ENCODE results near the gene ZBTB46. TPM values are rescaled to one million over a fixed set of nuclear protein-coding genes. Genes with fewer than 3 reads are reported as not detected.
"Not testable (repeated sequence)": the region's sequence is repeated elsewhere in the genome, so short reads cannot be mapped to it uniquely, and the experiment has no call there.

The ZBTB46 gene
- total RNA-seq, 1 experiment from 2014 or later, result 3.6 TPM

GRCh38 chr20:63804308-63804636 is 26.8 kb downstream of the ZBTB46 start:
- Histone ChIP-seq H3K4me2 (no peak overlapping the region), H2AFZ (no peak overlapping the region), H3K9me2 (ENCODE audit: insufficient read depth) (no peaks in the 10 kb centered on the region), H3K4me1 (replicated peaks; ENCODE audit: insufficient read depth) (no peaks in the 10 kb centered on the region), H3K9me3 (ENCODE audit: insufficient read depth, low read depth) (no peaks in the 10 kb centered on the region; the same call in 1 of the 2 replicates), H3K36me3 (ENCODE audit: low read depth) (no peaks in the 10 kb centered on the region), H3K27me3 (ENCODE audit: insufficient read depth, low read depth) (peaks cover 4% of the 10 kb centered on the region; the same call in 1 of the 2 replicates), H3F3A (ENCODE audit: insufficient read depth, low read depth) (no peaks in the 10 kb centered on the region), H4K20me1 (ENCODE audit: insufficient read depth) (no peaks in the 10 kb centered on the region), H3K4me3 (no peak overlapping the region), H3K79me2 (ENCODE audit: low read depth) (no peaks in the 10 kb centered on the region), H3K27ac (no peak overlapping the region)
- ChIA-PET POLR2A (ENCODE audit: unreplicated experiment) (no interaction called here), CTCF (no interaction called here)
- TF ChIP-seq, protein P1, sequence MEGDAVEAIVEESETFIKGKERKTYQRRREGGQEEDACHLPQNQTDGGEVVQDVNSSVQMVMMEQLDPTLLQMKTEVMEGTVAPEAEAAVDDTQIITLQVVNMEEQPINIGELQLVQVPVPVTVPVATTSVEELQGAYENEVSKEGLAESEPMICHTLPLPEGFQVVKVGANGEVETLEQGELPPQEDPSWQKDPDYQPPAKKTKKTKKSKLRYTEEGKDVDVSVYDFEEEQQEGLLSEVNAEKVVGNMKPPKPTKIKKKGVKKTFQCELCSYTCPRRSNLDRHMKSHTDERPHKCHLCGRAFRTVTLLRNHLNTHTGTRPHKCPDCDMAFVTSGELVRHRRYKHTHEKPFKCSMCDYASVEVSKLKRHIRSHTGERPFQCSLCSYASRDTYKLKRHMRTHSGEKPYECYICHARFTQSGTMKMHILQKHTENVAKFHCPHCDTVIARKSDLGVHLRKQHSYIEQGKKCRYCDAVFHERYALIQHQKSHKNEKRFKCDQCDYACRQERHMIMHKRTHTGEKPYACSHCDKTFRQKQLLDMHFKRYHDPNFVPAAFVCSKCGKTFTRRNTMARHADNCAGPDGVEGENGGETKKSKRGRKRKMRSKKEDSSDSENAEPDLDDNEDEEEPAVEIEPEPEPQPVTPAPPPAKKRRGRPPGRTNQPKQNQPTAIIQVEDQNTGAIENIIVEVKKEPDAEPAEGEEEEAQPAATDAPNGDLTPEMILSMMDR (conservative IDR thresholded peaks at IDR 0.05), result no peak
- TF ChIP-seq EZH2 (IDR thresholded peaks at IDR 0.05; ENCODE audit: low read depth), result no peak
- DNase-seq, result no peak
- no TSS peak for BruUV-seq (replicated peaks)
- intact Hi-C loops (cut with micrococcal nuclease; ENCODE audit: unreplicated experiment), result no loop called here

DNA sequence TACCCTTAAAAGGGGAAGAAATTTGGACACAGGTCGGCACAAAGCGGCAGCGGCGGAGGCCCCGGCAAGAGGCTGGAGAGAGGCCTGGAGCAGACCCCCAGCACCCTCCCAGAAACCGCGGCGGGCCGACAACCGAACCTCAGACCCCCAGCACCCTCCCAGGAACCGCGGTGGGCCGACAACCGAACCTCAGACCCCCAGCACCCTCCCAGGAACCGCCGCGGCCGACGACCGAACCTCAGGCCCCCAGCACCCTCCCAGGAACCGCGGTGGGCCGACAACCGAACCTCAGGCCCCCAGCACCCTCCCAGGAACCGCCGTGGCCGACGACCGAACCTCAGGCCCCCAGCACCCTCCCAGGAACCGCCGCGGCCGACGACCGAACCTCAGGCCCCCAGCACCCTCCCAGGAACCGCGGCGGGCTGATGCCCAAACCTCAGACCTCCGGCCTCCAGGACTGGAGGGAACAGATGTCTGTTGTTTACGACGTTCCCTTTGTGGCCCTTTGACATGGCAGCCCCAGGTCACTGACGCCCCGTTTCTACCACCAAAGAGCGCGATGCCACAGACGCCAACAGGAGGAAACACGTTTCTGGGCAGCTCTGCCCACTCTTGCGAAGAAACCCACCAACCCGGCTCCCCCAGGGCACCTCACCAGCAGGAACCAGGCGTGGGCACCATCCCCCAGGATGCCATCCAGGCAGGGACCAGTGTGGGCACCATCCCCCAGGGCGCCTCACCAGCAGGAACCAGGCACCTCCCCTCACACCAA is 28.4 kb downstream of the ZBTB46 start:
- Histone ChIP-seq H3K4me1 (replicated peaks; ENCODE audit: insufficient read depth) (no peaks in the 10 kb centered on the region), H3K4me2 (no peak overlapping the region), H3K36me3 (ENCODE audit: low read depth) (no peaks in the 10 kb centered on the region), H3K4me3 (no peak overlapping the region), H4K20me1 (ENCODE audit: insufficient read depth) (no peaks in the 10 kb centered on the region), H3K79me2 (ENCODE audit: low read depth) (no peaks in the 10 kb centered on the region), H3K27ac (no peak overlapping the region), H2AFZ (no peak overlapping the region), H3F3A (ENCODE audit: insufficient read depth, low read depth) (no peaks in the 10 kb centered on the region), H3K27me3 (ENCODE audit: insufficient read depth, low read depth) (peaks cover 4% of the 10 kb centered on the region; the same call in 1 of the 2 replicates), H3K9me2 (ENCODE audit: insufficient read depth) (no peaks in the 10 kb centered on the region), H3K9me3 (ENCODE audit: insufficient read depth, low read depth) (no peaks in the 10 kb centered on the region; the same call in 1 of the 2 replicates)
- ChIA-PET CTCF (interaction anchor here (0.5 kb wide), 1 partner anchor 134 kb away, joined by 5 read pairs; no protein-coding TSS in a partner anchor), POLR2A (ENCODE audit: unreplicated experiment) (no interaction called here)
- DNase-seq, result no peak
- BruUV-seq (replicated peaks), result no TSS peak
- TF ChIP-seq, protein P1 (conservative IDR thresholded peaks at IDR 0.05), result no peak
- TF ChIP-seq EZH2 (IDR thresholded peaks at IDR 0.05; ENCODE audit: low read depth), result no peak
- intact Hi-C loops (cut with micrococcal nuclease; ENCODE audit: unreplicated experiment), result no loop called here

- H3K4me1 ChIP-seq (replicated peaks; ENCODE audit: insufficient read depth); H3K27ac ChIP-seq; H3K79me2 ChIP-seq (ENCODE audit: low read depth); BruUV-seq (replicated peaks); H3K36me3 ChIP-seq (ENCODE audit: low read depth); H2AFZ ChIP-seq; H4K20me1 ChIP-seq (ENCODE audit: insufficient read depth); H3K27me3 ChIP-seq (ENCODE audit: insufficient read depth, low read depth); POLR2A ChIA-PET (ENCODE audit: unreplicated experiment); H3K9me3 ChIP-seq (ENCODE audit: insufficient read depth, low read depth); H3K4me3 ChIP-seq; intact Hi-C loops (cut with micrococcal nuclease; ENCODE audit: unreplicated experiment); H3F3A ChIP-seq (ENCODE audit: insufficient read depth, low read depth); H3K4me2 ChIP-seq; H3K9me2 ChIP-seq (ENCODE audit: insufficient read depth): not testable (repeated sequence)
- DNase-seq, result peak in 1 of 2 experiments; percentile 70
- CTCF ChIA-PET, result interaction anchor here (0.6 kb wide), 1 partner anchor 87 kb away, joined by 8 read pairs; no protein-coding TSS in a partner anchor
These were observed 29.9 kb downstream of the ZBTB46 start for GRCh38 chr20:63801174-63801573.

GRCh38 chr20:63800411-63800810 is 30.7 kb downstream of the ZBTB46 start:
- H3K27ac ChIP-seq; DNase-seq; H3K4me3 ChIP-seq; H3K27me3 ChIP-seq (ENCODE audit: insufficient read depth, low read depth); H3K4me1 ChIP-seq (replicated peaks; ENCODE audit: insufficient read depth); H2AFZ ChIP-seq; POLR2A ChIA-PET (ENCODE audit: unreplicated experiment); H3K79me2 ChIP-seq (ENCODE audit: low read depth); H3F3A ChIP-seq (ENCODE audit: insufficient read depth, low read depth); CTCF ChIA-PET; H4K20me1 ChIP-seq (ENCODE audit: insufficient read depth); H3K36me3 ChIP-seq (ENCODE audit: low read depth); BruUV-seq (replicated peaks); intact Hi-C loops (cut with micrococcal nuclease; ENCODE audit: unreplicated experiment); H3K9me3 ChIP-seq (ENCODE audit: insufficient read depth, low read depth); H3K4me2 ChIP-seq; H3K9me2 ChIP-seq (ENCODE audit: insufficient read depth): not testable (repeated sequence)

- H3K9me3 ChIP-seq (ENCODE audit: insufficient read depth, low read depth); H3K36me3 ChIP-seq (ENCODE audit: low read depth); H3K4me2 ChIP-seq; H3K27ac ChIP-seq; H3K4me1 ChIP-seq (replicated peaks; ENCODE audit: insufficient read depth); H3K4me3 ChIP-seq; CTCF ChIA-PET; DNase-seq; intact Hi-C loops (cut with micrococcal nuclease; ENCODE audit: unreplicated experiment); BruUV-seq (replicated peaks); H2AFZ ChIP-seq; H3K9me2 ChIP-seq (ENCODE audit: insufficient read depth); H4K20me1 ChIP-seq (ENCODE audit: insufficient read depth); POLR2A ChIA-PET (ENCODE audit: unreplicated experiment); H3F3A ChIP-seq (ENCODE audit: insufficient read depth, low read depth); H3K79me2 ChIP-seq (ENCODE audit: low read depth): not testable (repeated sequence)
- peaks cover 11% of the 10 kb centered on the region for H3K27me3 ChIP-seq (ENCODE audit: insufficient read depth, low read depth)
These were observed 31.9 kb downstream of the ZBTB46 start for GRCh38 chr20:63799127-63799526.

DNA sequence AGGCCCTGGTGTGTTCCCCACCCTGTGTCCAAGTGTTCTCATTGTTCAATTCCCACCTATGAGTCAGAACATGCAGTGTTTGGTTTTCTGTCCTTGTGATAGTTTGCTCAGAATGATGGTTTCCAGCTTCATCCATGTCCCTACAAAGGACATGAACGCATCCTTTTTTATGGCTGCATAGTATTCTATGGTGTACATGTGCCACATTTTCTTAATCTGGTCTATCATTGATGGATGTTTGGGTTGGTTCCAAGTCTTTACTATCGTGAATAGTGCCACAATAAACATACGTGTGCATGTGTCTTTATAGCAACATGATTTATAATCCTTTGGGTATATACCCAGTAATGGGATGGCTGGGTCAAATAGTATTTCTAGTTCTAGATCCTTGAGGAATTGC is 33.9 kb downstream of the ZBTB46 start:
- POLR2A ChIA-PET (ENCODE audit: unreplicated experiment); BruUV-seq (replicated peaks); DNase-seq; H3K4me1 ChIP-seq (replicated peaks; ENCODE audit: insufficient read depth); H2AFZ ChIP-seq; H3F3A ChIP-seq (ENCODE audit: insufficient read depth, low read depth); H3K79me2 ChIP-seq (ENCODE audit: low read depth); H4K20me1 ChIP-seq (ENCODE audit: insufficient read depth); H3K4me3 ChIP-seq; H3K9me2 ChIP-seq (ENCODE audit: insufficient read depth); H3K27me3 ChIP-seq (ENCODE audit: insufficient read depth, low read depth); H3K27ac ChIP-seq; H3K4me2 ChIP-seq; intact Hi-C loops (cut with micrococcal nuclease; ENCODE audit: unreplicated experiment); H3K9me3 ChIP-seq (ENCODE audit: insufficient read depth, low read depth); H3K36me3 ChIP-seq (ENCODE audit: low read depth); CTCF ChIA-PET: not testable (repeated sequence)
